GM19455 (cell line): Measurements from ENCODE around the gene THBS2.
"Not testable (repeated sequence)": the region's sequence is repeated elsewhere in the genome, so short reads cannot be mapped to it uniquely, and the experiment has no call there.

Experiments used
- ATAC-seq: cut with Tn5 transposase; IDR thresholded peaks from one replicate; pipeline ENCODE4 v1.9.1; 2021; ENCODE audit not compliant: unreplicated experiment

Gene THBS2

DNA sequence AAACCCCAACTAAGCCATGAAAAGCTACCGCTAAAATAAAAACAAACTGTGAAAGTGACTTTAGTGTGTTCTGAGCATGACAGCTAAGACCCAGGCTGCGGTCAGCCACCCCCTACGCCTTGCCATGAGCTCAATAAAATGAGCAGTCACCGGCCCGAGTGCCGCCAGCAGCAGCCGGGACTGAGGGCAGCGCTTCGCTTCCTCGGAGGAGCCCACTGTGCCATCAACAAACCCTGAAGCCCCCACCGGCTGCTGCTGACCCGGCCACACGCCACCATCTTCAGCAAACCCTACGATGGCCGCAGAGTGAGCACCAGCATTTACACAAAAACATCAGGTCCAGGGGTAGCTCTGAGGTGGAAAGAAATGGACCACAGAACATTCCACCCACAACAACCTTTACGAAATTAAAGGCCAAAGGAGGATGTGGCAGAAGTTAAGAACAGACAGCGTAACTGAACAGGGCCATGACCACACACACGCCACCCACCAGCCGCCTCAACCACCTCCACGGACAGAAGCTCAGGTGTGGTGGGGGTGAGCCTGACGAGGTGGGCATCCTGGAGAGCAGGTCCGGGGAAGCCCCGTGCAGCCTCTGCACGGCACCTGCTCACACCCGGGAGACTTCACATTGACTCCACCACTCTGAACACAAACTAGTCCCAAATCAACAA lies 67.0 kb downstream of the THBS2 start:
- ATAC-seq, result no peak

DNA sequence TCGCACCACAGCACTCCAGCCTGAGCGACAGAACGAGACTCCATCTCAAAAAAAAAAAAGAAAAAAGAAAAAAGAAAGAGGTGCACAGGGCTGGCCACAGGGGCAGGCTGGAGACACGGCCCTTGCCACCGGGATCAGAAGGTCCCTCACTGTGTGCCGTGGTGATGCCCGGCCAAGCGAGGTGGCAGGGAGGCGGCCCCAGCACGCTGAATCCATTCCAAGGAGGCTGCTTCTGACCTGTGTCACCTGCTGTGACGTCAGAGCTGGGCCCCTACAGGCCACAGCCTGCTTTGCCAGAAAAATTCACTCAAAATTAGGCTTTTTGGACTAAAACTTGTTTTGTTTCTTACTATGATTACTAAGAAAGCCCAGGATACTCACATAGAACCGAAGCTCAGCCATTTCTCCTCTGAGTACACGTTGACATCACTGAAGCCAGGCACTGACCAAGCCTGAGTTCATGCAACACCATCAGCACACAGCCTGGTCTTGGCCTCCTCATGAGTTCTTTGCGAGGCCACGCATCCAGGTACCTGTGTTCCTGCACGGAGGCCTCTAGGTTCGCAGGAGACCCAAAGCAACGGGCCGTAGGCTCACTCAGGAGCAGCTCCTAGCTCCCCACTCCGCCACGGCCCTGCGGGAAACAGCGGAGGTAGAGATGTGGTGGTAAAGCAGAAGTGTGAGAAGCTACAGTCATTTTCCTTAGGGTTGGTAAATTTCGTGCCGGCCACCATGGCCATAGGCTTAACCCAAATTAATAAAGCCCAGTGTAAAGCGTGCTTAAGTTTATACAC lies 67.8 kb downstream of the THBS2 start:
- no peak for ATAC-seq

DNA sequence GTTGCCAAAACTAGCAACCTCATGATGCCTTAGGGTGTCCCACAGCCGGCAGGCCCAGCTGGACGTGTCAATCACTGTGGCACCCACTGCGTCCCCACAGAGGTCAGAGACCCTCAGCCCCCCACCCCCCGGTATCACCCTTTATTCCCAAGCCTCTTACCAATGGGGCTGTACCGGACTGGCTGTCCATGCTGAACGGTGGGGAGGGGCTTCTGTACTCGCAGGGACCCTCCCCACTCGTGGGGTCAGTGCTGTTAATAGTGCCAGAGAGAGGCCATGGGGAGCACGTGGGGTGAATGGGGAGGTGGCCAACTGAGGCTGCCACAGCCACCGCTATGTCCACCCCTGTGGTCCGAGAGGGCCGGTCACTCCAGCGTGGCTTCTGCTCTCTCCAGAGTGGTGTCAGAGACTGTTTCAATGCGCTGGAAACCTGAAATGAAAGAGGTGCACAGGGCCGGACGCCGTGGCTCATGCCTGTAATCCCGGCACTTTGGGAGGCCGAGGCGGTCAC lies 68.6 kb downstream of the THBS2 start:
- ATAC-seq, result no peak

DNA sequence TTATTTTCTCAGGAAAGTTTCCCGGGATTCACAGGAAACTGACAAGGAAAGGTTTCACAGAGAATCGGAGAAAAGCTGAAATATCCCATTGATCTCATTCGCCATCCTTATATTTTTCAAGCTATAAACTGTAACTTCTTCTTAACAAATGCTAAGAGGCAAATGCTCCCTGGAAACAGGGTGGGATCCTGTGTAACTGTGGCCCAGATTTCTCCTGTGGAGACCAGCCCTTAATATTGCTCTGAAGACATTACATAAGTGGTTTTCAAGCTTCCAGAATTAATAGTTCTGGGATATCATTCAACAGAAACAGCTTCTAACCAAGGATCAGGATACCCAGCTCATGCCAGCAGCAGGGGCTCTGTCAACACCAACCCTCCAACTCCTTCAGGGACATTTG lies 69.2 kb downstream of the THBS2 start:
- no peak for ATAC-seq

DNA sequence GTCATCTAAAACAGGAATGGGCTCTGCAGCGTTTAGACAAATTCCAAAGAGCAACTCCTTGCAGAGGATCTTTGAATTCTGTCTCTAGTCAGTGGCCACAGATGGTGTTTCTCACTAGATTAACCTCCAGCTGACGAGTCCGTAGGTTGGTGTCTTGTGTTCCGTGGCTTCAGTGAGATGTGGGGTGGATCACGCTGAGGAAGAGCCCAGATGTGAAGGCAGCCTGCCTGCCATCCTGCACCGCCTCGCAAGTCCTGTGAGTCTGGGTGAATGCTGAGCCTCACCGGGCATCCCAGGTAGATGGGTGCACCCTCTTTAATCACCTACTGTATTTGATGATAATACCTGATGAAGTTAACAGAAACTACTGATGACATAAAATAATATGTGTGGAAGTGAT lies 70.4 kb downstream of the THBS2 start:
- ATAC-seq, result no peak

DNA sequence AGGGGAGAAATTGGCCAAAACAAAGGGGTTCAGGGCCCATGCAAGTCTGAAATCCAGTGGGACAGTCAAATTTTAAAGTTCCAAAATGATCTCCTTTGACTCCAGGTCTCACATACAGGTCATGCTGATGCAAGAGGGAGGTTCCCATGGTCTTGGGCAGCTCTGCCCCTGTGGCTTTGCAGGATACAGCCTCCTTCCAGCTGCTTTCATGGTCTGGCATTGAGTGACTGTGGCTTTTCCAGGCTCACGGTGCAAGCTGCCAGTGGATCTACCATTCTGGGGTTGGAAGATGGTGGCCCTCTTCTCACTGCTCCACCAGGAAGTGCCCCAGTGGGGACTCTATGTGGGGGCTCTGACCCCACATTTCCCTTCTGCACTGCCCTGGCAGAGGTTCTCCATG lies 73.8 kb downstream of the THBS2 start:
- ATAC-seq, result not testable (repeated sequence)

DNA sequence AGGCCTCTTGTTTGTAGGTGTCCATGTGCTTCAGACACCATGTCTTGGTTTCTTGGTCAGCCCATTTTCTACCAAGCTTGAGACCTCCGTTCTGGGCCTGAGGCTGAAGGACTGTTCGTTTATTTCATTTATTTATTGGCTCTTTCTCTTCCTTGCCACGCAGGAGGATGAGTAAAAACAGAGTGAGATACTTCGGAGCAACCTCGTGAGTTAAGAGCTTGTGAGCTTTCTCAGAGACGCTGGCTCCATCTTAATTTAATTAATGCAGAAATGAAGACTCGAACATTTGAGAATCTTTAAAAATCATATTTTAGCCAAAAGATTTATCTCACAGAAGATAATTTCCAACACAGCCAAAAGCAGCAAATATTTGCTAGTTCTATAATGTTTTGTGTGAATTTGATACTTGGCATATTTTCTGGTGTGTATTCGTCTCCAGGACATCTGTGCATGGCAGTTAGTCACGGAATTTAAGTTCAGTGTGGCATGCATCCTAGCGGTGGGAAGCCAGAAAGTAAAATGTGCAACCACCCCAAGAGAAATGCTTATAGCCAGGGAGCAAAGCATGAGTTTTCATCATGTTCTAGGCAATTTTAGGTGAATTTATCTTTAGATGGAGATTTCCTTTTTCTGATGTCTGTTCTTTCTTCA lies 76.0 kb downstream of the THBS2 start:
- ATAC-seq, result no peak

DNA sequence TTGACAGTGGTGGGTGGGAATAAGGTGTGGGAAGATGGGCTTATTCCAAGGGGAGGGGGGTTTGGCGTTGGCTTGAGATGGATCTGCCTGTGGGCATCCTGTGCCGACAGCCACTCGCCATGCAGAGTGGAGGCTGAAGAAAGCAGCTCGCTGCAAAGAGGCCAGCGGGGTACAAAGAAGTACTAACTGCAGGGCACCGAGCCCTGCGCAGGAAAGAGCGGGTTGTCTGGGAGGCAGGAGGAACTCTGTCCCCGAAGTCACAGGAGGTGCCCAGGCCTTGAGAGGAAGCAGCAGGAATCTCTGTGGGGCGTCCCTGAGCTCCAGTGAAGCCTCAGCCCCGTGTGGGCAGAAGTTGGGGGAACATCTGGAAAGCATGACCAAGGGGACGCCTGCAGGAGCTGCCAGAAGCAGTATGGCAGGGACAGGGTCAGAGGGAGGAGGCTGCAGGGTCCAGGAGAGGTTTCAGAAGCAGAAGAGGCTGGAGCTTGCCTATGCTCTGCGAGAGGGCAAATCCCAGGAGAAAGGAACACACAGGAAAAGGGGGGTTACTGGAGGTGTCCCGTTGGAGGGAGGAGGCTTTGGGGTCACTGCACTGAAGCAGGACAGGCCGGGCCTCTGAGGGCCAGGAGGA lies 77.2 kb downstream of the THBS2 start:
- no peak for ATAC-seq

DNA sequence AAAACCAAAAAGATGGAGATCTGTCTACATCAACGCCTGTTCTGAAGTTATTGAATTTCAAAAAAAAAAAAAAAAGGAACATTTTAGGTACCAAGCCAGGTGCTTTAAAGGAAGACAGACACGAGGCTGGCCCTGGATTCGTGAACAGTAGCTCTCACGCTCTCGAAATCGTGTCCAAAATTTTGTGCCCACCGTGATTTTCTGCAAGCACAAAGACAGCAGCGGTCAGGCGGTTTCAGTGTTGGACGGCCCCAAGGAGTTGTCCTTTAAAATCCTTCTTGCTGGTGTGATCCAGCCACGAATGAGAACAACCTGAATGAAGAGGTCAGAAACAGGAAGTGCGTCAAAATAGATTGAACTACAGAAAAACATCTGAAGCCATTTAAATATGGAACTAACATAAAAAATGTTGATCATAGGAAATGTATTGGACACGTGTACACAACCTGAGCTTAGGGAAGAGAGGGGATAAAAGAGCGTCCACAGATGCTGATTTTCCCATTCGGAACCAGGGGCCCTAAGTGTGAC lies 78.2 kb downstream of the THBS2 start:
- ATAC-seq, result no peak

DNA sequence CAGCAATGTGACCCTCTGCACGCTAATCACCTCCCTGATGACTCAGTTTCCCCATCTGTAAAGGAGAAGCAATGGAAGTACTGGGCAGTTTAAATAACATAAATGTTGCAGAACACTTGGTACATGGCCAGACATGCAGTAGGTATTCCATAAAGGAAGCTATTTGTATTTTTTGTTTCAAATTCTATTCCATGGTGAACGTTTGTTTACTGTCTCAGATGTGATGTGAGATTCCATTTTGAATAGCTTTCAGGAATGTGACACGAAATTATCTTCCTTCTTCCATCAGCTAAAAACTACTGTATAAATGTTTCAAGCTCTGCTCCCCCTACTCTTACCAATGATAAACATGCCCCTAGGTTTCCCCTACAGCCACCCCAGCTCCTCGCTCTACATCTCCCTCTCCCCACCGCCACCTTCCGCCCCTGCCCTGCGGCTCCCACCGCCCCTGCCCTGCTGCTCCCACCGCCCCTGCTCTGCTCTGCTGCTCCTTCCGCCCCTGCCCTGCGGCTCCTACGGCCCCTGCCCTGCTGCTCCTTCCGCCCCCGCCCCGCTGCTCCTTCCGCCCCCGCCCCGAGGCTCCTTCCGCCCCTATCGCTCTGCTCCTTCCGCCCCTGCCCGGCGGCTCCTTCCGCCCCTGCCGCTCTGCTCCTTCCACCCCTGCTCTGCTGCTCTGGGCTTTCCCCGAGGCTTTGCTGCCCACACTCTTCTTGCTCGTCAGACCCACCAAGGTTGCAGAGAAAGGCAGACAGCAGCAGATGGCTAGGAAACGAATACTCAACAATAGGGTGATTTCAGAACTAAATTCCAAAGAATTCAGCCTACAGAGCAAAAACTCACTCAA lies 78.9 kb downstream of the THBS2 start:
- no peak for ATAC-seq

DNA sequence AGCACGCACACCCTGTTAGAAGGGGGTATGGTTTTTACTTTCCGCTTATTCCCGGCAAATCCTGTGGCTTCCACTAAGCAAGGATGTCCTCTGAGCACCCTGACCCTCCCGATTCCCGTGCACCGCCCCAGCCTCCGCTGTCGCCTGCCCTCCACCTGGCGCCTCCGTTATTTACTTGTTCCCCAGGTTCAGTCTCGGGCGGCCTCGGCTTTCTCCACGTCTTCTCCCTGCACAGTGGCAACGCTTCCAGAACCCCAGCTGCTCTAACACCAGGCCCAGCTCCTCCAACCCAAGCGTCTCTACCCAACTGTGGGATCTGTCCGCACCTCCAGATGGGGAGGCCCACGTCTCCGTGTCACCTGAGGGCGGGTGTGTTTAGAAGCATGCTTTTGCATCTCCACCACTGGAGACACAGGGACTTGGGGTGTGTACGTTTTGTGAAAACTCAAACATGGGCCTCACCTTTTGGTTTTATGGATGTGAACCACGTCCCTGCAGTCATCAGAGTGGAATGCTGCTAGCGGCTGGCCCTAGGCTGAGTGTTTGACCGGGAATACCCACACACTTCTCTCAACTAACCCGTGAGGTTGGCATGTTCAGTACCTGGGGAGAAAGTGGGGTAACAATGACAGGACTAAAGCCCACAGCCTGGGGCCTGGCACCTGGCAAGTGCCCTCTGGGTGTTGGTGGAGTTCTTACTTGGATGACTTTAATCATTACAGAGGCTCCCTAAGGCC lies 79.9 kb downstream of the THBS2 start:
- ATAC-seq, result no peak

DNA sequence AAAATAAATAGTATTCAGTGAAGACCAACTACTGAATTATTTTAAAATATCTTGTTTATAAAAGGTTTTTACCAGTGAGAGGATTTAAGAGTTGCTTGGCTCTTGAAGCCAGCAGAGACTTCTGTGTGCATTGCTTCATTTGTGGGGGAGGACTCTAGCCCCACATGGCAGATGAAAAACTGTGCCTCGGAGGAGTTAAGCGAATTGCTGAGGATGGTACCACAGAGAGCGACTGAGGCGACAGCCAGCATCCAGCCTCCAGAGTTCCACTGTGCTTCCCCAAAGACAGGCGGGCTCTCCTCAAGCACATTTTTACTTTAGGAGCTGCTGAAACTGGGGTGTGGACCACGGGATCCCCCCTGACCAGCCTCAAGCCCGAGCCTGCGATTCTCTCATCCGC lies 80.7 kb downstream of the THBS2 start:
- ATAC-seq, result no peak

DNA sequence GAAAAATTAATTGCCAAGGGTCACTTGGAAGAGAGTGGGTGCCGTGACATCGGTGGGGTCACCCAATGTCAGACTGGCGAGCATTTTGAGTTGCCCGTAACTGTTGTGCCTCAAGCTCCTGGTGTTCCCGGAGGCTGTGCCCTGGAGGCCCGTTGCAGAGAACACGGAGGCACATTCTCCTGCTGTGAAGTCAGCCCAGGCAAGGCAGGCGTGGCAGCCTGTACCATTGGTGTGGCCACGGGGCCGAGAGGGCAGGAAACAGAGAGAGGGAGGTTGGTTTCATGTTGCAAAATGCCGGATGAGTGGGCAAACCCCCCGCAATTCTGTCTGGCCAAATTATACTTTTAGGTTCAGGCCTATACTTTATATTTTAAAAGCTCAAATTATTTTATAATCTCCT lies 81.2 kb downstream of the THBS2 start:
- no peak for ATAC-seq

DNA sequence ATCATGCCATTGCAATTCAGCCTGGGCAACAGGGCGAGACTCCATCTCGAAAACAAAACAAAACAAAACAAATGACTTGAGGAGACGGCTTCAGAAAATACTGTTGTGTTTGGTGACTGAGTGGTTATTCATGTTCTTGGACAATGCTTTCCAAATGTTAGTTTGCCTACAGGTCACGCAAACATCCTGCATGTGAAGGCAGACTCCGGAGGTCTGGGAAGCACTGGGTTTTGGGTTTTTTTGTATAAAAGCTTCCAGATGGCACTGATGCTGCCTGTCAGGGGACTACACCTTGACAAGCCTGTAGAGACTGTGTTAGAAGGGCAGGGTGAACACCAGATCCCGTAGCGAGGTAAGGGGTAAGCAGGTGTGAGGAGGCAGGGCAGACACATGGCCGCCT lies 81.7 kb downstream of the THBS2 start:
- ATAC-seq, result no peak

DNA sequence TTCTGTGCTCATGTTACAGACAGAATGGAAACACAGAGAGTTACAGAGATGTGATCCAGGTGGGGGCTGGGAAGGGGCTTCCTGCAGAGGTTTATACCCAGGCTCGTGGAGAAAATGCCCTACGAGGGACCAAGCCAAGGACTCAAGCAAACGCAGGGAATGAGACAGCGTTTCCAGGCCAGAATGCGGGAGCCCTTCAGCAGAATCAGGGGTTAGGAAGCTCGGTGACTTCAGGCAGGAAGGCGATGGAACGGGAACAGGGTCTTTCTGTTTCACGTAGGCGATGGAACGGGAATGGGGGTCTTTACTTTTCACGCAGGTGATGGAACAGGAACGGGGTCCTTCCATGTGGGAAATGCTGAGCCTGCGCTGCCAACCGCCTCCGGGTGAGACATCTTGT lies 82.6 kb downstream of the THBS2 start:
- ATAC-seq, result no peak

DNA sequence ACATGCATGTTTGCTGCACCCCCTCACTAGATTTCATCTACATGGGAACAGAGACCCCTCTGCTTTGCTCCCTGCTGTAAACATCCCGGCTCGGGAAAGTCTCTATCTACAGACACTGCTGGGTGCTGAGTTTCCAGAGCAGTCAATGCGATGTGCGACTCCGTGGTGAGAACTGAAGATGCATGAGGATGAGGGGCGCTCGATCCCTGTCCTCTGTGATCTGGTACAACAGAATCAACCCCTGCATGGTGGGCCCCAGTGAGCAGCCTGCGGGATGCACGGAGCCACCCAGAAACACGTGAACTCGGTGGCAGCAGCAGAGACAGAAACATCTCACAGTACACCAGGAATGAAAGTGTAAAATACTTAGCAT lies 83.1 kb downstream of the THBS2 start:
- ATAC-seq, result no peak

DNA sequence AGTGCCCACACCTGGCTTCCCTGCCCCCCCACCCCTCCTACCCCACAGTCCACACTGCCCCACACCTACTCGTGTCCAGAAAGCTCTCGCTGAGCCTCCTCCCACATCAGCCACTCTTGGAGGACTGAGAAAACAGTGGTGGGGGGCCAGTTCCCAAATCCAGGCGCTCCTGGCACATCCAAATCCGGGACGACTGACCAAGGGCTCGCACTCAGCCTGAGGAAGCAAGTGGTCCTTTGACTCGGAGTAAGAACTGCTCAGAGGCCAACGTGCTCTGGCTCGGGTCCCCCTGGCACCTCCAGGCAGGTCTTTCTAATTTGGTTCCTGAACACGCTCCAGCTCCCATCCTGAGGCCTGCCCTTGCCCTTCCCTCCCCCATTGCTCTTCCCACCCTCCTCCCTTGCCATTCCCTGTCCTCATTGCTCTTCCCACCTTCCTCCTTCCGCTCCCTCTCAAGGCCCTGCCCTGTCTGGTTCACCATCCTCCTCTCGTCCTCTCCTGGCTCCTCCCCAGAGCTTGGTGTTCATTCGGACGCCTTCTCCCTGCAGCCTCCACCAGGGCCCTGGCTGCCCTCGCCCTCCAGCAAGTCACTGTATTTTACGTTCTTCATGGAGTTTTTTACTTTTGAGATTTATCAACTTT lies 83.6 kb downstream of the THBS2 start:
- ATAC-seq, result no peak

DNA sequence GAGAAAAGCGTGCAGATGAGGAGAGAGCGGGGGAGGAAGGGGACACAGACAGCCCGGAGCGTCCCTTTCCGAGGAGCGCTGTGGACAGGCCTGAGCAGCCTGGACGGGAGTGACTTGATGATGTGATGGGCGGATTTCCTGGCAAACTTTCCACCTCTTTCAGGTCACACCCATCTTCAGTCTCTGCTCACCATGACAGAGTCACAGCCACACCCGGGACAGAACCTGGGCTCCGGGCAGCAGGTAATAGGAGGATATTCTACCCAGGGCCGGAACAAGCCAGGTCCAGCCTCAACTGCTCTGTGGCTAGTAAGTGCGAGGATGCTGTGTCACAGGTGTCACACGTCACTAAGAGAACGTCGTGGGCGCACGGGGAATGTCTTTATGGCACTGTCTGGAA lies 84.3 kb downstream of the THBS2 start:
- ATAC-seq, result no peak

DNA sequence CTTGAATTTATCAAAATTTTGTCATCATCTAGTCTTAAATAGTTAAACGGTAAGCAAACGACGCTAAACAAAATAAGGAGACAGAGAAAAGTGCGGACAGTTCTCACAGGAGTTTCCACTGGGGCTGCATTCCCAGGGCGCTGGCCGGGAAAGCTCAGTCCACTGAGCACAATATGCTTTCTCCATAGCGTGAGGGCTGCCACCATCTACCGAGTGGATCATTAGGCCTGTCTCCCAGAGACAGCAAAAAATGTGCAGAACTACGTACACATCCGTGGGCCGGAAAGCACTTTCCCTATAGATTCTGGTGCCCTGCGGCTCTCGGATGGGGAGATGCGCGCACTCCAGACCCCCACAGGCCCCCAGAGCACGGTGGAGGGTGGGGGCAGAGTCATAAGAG lies 84.9 kb downstream of the THBS2 start:
- no peak for ATAC-seq
